ENCODE results near the gene SPTLC3.

SPTLC3 gene

GRCh38 chr20:12968472-12968871, 40.3 kb upstream of the SPTLC3 start:
- H2BK120ac ChIP-seq (ENCODE audit: low read depth, low read length), result no peak overlapping the region
- 93% methylated on average over 2 of the region's 4 CpGs for WGBS

GRCh38 chr20:12969071-12969669, 39.6 kb upstream of the SPTLC3 start:
- no peak overlapping the region for H2AK5ac ChIP-seq (ENCODE audit: low read length, severe bottlenecking)
- H3K36me3 ChIP-seq (ENCODE audit: control insufficient read depth in 1 of 2, insufficient read depth in 2 of 2, low read depth in 1 of 2, low read length in 2 of 2), result no peaks in the 10 kb centered on the region
- H4K8ac ChIP-seq (ENCODE audit: low read length), result no peak overlapping the region
- H2BK15ac ChIP-seq (ENCODE audit: low read depth, poor library complexity, severe bottlenecking), result no peak overlapping the region
- H4K91ac ChIP-seq (ENCODE audit: low read length), result no peak overlapping the region
- H3K4me2 ChIP-seq (ENCODE audit: low read length, poor library complexity, severe bottlenecking), result no peak overlapping the region
- H3K4me1 ChIP-seq (ENCODE audit: control insufficient read depth, insufficient read depth, low read depth, low read length), result peaks cover 6% of the 10 kb centered on the region
- DNase-seq, result no peak
- H2AFZ ChIP-seq (ENCODE audit: low read depth, low read length), result no peak overlapping the region
- 94% methylated on average over 5 of the region's 7 CpGs for WGBS
- no peak overlapping the region for H2BK5ac ChIP-seq (ENCODE audit: low read depth, low read length, poor library complexity, severe bottlenecking)
- H3K18ac ChIP-seq (ENCODE audit: low read depth in 1 of 2, low read length in 2 of 2), result no peak overlapping the region
- no peak overlapping the region for H3K27ac ChIP-seq (ENCODE audit: low read length, poor library complexity, severe bottlenecking)
- H3K4ac ChIP-seq (ENCODE audit: low read depth in 1 of 2, low read length in 2 of 2), result no peak overlapping the region
- no peaks in the 10 kb centered on the region for H3K9me3 ChIP-seq (ENCODE audit: control insufficient read depth, low read length)
- no peak overlapping the region for H3K14ac ChIP-seq (ENCODE audit: low read length in 2 of 2)
- H2BK120ac ChIP-seq (ENCODE audit: low read depth, low read length), result no peak overlapping the region
- H2BK12ac ChIP-seq (ENCODE audit: low read length in 2 of 2), result no peak overlapping the region
- no peaks in the 10 kb centered on the region for H3K79me1 ChIP-seq (replicated peaks; ENCODE audit: low read length, poor library complexity, severe bottlenecking)
- peak overlapping the region in 1 of 2 experiments; percentile 48 for H3K4me3 ChIP-seq (ENCODE audit: insufficient read depth in 1 of 2, low read depth in 1 of 2, low read length in 2 of 2)
- no peaks in the 10 kb centered on the region for H3K27me3 ChIP-seq (ENCODE audit: control insufficient read depth in 1 of 2, insufficient read depth in 1 of 2, low read length in 2 of 2)
- H3K23ac ChIP-seq (ENCODE audit: low read length in 2 of 2), result no peak overlapping the region
- H3K9ac ChIP-seq (ENCODE audit: low read length), result peak overlapping the region; percentile 35

More at GRCh38 chr20:12968472-12968871, 40.3 kb upstream of the SPTLC3 start:
- H3K18ac ChIP-seq (ENCODE audit: low read depth in 1 of 2, low read length in 2 of 2), result no peak overlapping the region
- H3K4me2 ChIP-seq (ENCODE audit: low read length, poor library complexity, severe bottlenecking), result no peak overlapping the region
- H3K14ac ChIP-seq (ENCODE audit: low read length in 2 of 2), result no peak overlapping the region
- H3K4me3 ChIP-seq (ENCODE audit: insufficient read depth in 1 of 2, low read depth in 1 of 2, low read length in 2 of 2), result peak overlapping the region in 1 of 2 experiments; percentile 48
- H3K36me3 ChIP-seq (ENCODE audit: control insufficient read depth in 1 of 2, insufficient read depth in 2 of 2, low read depth in 1 of 2, low read length in 2 of 2), result no peaks in the 10 kb centered on the region
- no peak overlapping the region for H2BK15ac ChIP-seq (ENCODE audit: low read depth, poor library complexity, severe bottlenecking)
- H3K4me1 ChIP-seq (ENCODE audit: control insufficient read depth, insufficient read depth, low read depth, low read length), result peaks cover 6% of the 10 kb centered on the region
- no peak overlapping the region for H3K27ac ChIP-seq (ENCODE audit: low read length, poor library complexity, severe bottlenecking)
- no peak overlapping the region for H3K23ac ChIP-seq (ENCODE audit: low read length in 2 of 2)
- no peak overlapping the region for H4K8ac ChIP-seq (ENCODE audit: low read length)
- peak overlapping the region; percentile 35 for H3K9ac ChIP-seq (ENCODE audit: low read length)
- H4K91ac ChIP-seq (ENCODE audit: low read length), result no peak overlapping the region
- no peak for DNase-seq
- H2BK5ac ChIP-seq (ENCODE audit: low read depth, low read length, poor library complexity, severe bottlenecking), result no peak overlapping the region
- no peak overlapping the region for H2AK5ac ChIP-seq (ENCODE audit: low read length, severe bottlenecking)
- H3K27me3 ChIP-seq (ENCODE audit: control insufficient read depth in 1 of 2, insufficient read depth in 1 of 2, low read length in 2 of 2), result no peaks in the 10 kb centered on the region
- no peak overlapping the region for H2BK12ac ChIP-seq (ENCODE audit: low read length in 2 of 2)
- no peaks in the 10 kb centered on the region for H3K9me3 ChIP-seq (ENCODE audit: control insufficient read depth, low read length)
- H2AFZ ChIP-seq (ENCODE audit: low read depth, low read length), result no peak overlapping the region
- no peaks in the 10 kb centered on the region for H3K79me1 ChIP-seq (replicated peaks; ENCODE audit: low read length, poor library complexity, severe bottlenecking)
- H3K4ac ChIP-seq (ENCODE audit: low read depth in 1 of 2, low read length in 2 of 2), result no peak overlapping the region

GRCh38 chr20:12970372-12970821, 38.4 kb upstream of the SPTLC3 start:
- Histone ChIP-seq H3K4me2 (ENCODE audit: low read length, poor library complexity, severe bottlenecking) (no peak overlapping the region), H2AFZ (ENCODE audit: low read depth, low read length) (peak overlapping the region; percentile 61), H2BK120ac (ENCODE audit: low read depth, low read length) (no peak overlapping the region), H2BK5ac (ENCODE audit: low read depth, low read length, poor library complexity, severe bottlenecking) (no peak overlapping the region), H4K91ac (ENCODE audit: low read length) (no peak overlapping the region), H3K4me1 (ENCODE audit: control insufficient read depth, insufficient read depth, low read depth, low read length) (peaks cover 6% of the 10 kb centered on the region), H2BK15ac (ENCODE audit: low read depth, poor library complexity, severe bottlenecking) (no peak overlapping the region), H3K27ac (ENCODE audit: low read length, poor library complexity, severe bottlenecking) (no peak overlapping the region), H3K79me1 (replicated peaks; ENCODE audit: low read length, poor library complexity, severe bottlenecking) (no peaks in the 10 kb centered on the region), H2AK5ac (ENCODE audit: low read length, severe bottlenecking) (peak overlapping the region; percentile 92), H3K36me3 (ENCODE audit: control insufficient read depth in 1 of 2, insufficient read depth in 2 of 2, low read depth in 1 of 2, low read length in 2 of 2) (no peaks in the 10 kb centered on the region), H4K8ac (ENCODE audit: low read length) (no peak overlapping the region), H3K9me3 (ENCODE audit: control insufficient read depth, low read length) (no peaks in the 10 kb centered on the region), H3K27me3 (ENCODE audit: control insufficient read depth in 1 of 2, insufficient read depth in 1 of 2, low read length in 2 of 2) (no peaks in the 10 kb centered on the region), H3K4me3 (ENCODE audit: insufficient read depth in 1 of 2, low read depth in 1 of 2, low read length in 2 of 2) (no peak overlapping the region), H3K23ac (ENCODE audit: low read length in 2 of 2) (no peak overlapping the region), H3K18ac (ENCODE audit: low read depth in 1 of 2, low read length in 2 of 2) (peak overlapping the region in 1 of 2 experiments; percentile 2), H3K4ac (ENCODE audit: low read depth in 1 of 2, low read length in 2 of 2) (no peak overlapping the region), H2BK12ac (ENCODE audit: low read length in 2 of 2) (peak overlapping the region in 1 of 2 experiments; percentile 19), H3K9ac (ENCODE audit: low read length) (peak overlapping the region; percentile 45), H3K14ac (ENCODE audit: low read length in 2 of 2) (no peak overlapping the region)
- peak; percentile 60 for DNase-seq
- 68% methylated on average over 4 of the region's 4 CpGs for WGBS

GRCh38 chr20:12975833-12976608, 32.8 kb upstream of the SPTLC3 start:
- H3K4me2 ChIP-seq (ENCODE audit: low read length, poor library complexity, severe bottlenecking), result no peak overlapping the region
- H4K91ac ChIP-seq (ENCODE audit: low read length), result no peak overlapping the region
- H2AFZ ChIP-seq (ENCODE audit: low read depth, low read length), result no peak overlapping the region
- no peaks in the 10 kb centered on the region for H3K36me3 ChIP-seq (ENCODE audit: control insufficient read depth in 1 of 2, insufficient read depth in 2 of 2, low read depth in 1 of 2, low read length in 2 of 2)
- no peak overlapping the region for H3K23ac ChIP-seq (ENCODE audit: low read length in 2 of 2)
- H3K4me3 ChIP-seq (ENCODE audit: insufficient read depth in 1 of 2, low read depth in 1 of 2, low read length in 2 of 2), result no peak overlapping the region
- H3K27me3 ChIP-seq (ENCODE audit: control insufficient read depth in 1 of 2, insufficient read depth in 1 of 2, low read length in 2 of 2), result no peaks in the 10 kb centered on the region
- H2BK12ac ChIP-seq (ENCODE audit: low read length in 2 of 2), result no peak overlapping the region
- H3K79me1 ChIP-seq (replicated peaks; ENCODE audit: low read length, poor library complexity, severe bottlenecking), result no peaks in the 10 kb centered on the region
- no peak overlapping the region for H3K14ac ChIP-seq (ENCODE audit: low read length in 2 of 2)
- H3K4me1 ChIP-seq (ENCODE audit: control insufficient read depth, insufficient read depth, low read depth, low read length), result no peaks in the 10 kb centered on the region
- WGBS, result 97% methylated on average over 3 of the region's 4 CpGs
- H3K4ac ChIP-seq (ENCODE audit: low read depth in 1 of 2, low read length in 2 of 2), result no peak overlapping the region
- no peak overlapping the region for H4K8ac ChIP-seq (ENCODE audit: low read length)
- no peak overlapping the region for H3K27ac ChIP-seq (ENCODE audit: low read length, poor library complexity, severe bottlenecking)
- H3K9ac ChIP-seq (ENCODE audit: low read length), result no peak overlapping the region
- H3K9me3 ChIP-seq (ENCODE audit: control insufficient read depth, low read length), result no peaks in the 10 kb centered on the region
- no peak for DNase-seq
- H2AK5ac ChIP-seq (ENCODE audit: low read length, severe bottlenecking), result no peak overlapping the region
- H2BK15ac ChIP-seq (ENCODE audit: low read depth, poor library complexity, severe bottlenecking), result no peak overlapping the region
- no peak overlapping the region for H3K18ac ChIP-seq (ENCODE audit: low read depth in 1 of 2, low read length in 2 of 2)
- no peak overlapping the region for H2BK5ac ChIP-seq (ENCODE audit: low read depth, low read length, poor library complexity, severe bottlenecking)
- no peak overlapping the region for H2BK120ac ChIP-seq (ENCODE audit: low read depth, low read length)
